Smooth muscle cell of the coronary artery (primary cell): Measurements from ENCODE around the gene LGI1. TPM values are rescaled to one million over a fixed set of nuclear protein-coding genes. Genes with fewer than 3 reads are reported as not detected.

Experiments used
- total RNA-seq: library from RNA; depleted of rRNA; stranded (reverse); fragments of >200 nt; gene quantifications from 2 replicates; pipeline ENCODE4 v1.2.3, GENCODE V29; 2014; ENCODE audit warnings: low replicate concordance

Gene LGI1
- total RNA-seq: not detected in 2 replicates

DNA sequence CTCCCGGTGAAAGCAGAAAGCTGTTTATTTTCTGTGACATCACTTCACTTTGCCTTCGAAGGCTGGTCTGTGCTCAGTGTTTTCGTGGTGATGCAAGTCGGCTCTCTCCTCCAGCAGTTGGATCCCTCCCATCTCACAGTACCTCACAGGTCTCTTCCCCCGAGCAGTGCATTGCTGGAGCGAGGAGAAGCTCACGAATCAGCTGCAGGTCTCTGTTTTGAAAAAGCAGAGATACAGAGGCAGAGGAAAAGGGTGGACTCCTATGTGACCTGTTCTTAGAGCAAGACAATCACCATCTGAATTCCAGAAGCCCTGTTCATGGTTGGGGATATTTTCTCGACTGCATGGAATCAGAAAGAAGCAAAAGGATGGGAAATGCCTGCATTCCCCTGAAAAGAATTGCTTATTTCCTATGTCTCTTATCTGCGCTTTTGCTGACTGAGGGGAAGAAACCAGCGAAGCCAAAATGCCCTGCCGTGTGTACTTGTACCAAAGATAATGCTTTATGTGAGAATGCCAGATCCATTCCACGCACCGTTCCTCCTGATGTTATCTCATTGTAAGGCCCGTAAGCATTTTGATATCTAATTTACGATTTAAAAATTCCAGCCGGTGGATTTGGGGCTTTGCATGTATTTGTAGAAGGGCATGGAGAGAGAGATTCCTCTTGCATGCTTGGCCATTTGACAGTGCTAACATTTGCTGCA, at the start of gene LGI1:
Gene LGI1, plus strand, starts transcription at position 136 of the 707 bp plus-strand sequence. Its CDS starts 209 bp downstream, at position 345.

Other genes with a start within 250 kb of the LGI1 start
- gene FFAR4, start 191.3 kb upstream of the LGI1 start, total RNA-seq: not detected in 2 replicates
- 0.15 and 0.23 TPM in 2 replicates for gene RBP4, start 156.7 kb upstream of the LGI1 start, total RNA-seq
- not detected in 2 replicates for gene PDE6C, start 145.4 kb upstream of the LGI1 start, total RNA-seq
- gene FRA10AC1, start 55.3 kb upstream of the LGI1 start, total RNA-seq: 3.6 and 4.1 TPM in 2 replicates
- 1.5 and 3.2 TPM in 2 replicates for gene SLC35G1, start 136.0 kb downstream of the LGI1 start, total RNA-seq
- gene PLCE1, start 236.0 kb downstream of the LGI1 start, total RNA-seq: 1.3 and 2.3 TPM in 2 replicates